KBM-7 (cell line): ENCODE measurements around the gene NPW.

ENCODE experiments used
- DNase-seq: peaks from one replicate; pipeline ENCODE4 v3.0.0-alpha.2; 2015
- in situ Hi-C: fragments of 300-500 bp; cut with MboI; formaldehyde crosslinking; loops from 2 replicates; pipeline ENCODE4 v1.14.3; 2020; ENCODE audit warnings: low sequenced_read_pairs, low pct_unique_long_range_greater_than_20kb, mixed read lengths

Gene NPW

DNA sequence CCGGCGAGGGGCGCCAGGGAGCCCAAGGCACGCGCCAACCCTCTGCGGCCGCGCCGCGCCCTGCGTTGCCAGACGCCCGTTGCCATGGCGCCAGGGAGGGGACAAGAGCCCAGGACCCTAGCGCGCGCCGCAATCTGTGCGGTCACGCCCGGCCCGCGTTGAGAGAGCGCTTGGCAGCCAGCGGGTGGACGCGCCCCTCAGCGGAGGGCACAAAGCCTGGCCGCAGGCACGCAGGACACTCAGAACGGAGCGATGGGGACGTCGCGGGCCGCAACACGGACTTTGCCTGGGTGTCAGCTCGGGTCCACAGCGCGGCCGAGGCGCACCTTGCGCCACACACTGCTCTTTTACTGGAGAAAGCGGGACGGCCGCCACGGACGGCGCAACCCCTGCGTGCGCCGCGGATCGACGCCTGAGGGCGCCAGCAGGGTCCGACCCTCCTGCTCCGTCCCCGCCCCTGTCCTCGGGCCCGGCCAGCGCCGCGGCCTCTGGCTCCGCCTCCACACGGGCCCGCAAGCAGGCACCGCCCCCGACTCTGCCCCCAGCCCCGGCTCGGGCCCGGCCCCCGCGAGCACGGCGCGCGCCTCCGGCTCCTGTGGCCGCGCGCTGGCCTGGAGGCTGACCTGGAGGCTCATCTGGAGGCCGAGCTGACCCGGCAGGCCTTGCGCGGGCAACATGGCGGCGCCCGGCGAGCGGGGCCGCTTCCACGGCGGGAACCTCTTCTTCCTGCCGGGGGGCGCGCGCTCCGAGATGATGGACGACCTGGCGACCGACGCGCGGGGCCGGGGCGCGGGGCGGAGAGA, 35.8 kb upstream of the NPW start, which contains the start of gene GFER:
Gene GFER (plus strand): TSS at position 650 of the 803 bp plus-strand sequence. CDS start 26 bp downstream, at position 676.
- in situ Hi-C loops: no loop called here
- DNase-seq: peak; percentile 88

DNA sequence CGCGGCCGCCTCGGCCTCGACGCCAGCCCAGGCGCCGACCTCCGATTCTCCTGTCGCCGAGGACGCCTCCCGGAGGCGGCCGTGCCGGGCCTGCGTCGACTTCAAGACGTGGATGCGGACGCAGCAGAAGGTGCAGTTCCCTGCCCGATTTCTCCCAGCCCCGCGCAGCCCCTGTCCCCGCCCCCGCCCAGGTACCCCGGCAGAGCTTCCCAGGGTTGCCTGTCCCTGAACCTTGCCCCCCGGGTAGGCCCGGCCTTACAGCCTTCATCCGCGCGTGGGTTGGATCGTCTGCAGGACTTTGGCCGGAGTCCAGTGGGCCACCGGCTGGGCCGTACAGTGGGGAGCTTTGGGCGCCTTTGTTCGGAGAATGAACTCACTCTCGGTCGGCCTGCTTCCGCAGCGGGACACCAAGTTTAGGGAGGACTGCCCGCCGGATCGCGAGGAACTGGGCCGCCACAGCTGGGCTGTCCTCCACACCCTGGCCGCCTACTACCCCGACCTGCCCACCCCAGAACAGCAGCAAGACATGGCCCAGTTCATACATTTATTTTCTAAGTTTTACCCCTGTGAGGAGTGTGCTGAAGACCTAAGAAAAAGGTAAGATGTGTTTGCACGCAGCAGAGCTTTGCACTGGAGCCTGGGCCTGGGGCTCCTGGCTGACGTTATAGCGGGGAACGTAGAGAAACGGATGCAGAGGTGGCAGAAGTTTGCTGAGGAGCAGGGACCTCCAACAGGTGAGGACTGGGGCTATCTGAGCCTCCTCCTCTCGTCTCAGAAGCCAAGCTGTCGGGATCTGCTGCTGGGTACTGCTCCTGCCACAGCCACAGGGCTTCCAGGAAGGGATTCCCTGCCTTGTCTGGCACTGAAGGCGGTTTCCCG, 35.0 kb upstream of the NPW start:
- in situ Hi-C loops: no loop called here
- DNase-seq: no peak

DNA sequence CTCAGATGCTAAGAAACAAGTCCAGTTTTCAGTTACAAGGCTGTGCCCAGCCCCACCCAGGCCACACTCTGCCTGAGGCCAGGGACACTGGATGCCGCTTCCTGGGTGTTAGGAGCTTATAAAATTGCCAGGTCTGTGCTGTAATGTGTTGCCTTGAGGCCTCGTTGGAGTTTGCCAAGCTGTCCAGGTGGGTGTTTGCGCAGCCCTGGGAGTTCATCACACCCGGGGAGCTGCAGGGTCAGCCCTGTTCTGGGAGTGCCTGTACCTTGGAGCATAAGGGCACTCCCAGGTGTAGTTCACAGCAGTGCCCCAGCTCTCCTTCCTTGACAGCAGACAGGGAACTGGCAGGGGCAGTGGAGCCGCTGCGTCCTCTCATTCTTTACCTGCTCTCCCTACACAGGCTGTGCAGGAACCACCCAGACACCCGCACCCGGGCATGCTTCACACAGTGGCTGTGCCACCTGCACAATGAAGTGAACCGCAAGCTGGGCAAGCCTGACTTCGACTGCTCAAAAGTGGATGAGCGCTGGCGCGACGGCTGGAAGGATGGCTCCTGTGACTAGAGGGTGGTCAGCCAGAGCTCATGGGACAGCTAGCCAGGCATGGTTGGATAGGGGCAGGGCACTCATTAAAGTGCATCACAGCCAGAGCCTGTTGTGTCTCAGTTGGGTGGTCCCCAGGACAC, 34.0 kb upstream of the NPW start:
- in situ Hi-C loops: no loop called here
- no peak for DNase-seq

DNA sequence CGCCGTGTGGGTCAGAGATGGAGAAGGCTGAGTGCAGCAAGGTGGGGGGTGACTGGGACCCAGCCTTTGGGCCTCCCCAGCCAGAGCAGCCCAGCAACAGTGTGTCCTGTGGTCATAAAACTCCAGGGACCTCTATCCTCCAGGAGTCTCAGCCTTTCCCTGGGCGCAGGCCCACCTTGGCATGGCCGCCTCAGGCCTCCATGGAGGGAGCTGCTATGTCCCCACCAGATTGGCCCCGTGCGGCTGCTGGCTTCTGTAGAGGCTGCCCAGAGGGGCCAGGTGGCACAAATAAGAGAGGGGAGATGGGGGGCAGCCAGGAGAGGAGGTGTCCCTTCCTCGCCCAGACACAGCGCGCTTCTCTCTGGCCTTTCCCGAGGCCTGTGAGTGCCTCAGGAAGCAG, 32.4 kb upstream of the NPW start:
- in situ Hi-C loops: no loop called here
- DNase-seq: no peak

DNA sequence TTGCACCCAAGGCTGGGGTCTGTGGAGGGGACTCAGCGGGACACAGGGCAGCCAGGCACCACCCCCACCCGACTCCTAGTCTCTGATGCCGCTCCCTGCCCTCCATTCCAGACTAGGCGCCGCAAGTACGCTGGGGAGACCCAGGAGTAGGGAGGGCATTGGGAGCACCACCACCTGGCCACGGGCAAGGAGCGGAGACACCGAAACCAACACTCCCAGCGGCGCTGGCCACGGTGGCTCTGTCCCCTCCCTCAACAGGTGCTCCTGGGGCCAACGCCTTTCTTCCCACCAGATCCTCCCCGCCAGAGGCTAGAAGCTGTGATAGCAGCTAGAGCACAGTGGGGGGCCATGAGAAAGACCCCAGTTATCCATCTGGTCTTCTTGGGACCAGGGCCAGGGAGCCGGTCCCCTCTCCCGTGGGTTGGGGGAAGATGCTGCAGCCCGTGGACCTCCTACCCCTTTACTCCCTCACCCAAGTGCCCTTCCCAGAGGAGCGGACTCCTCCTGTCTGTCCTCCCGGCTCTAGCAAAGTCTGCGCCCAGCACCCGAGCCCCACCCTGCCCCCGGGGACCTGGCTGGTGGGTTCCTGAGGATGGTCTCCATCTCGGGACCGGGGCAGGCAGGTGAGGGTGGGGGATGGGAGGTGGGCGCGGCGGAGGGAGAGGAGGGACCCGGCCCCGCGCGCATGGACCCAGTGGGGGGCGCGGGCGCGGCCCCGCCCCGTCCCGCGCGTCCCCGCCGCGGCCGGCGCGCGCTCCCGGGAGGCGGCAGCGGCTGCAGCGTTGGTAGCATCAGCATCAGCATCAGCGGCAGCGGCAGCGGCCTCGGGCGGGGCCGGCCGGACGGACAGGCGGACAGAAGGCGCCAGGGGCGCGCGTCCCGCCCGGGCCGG, 30.1 kb upstream of the NPW start, which contains the start of gene SYNGR3:
Gene SYNGR3 (plus strand): TSS at position 762 of the 892 bp plus-strand sequence. CDS start 133 bp downstream, outside the sequence.
- DNase-seq: no peak
- in situ Hi-C loops: no loop called here

DNA sequence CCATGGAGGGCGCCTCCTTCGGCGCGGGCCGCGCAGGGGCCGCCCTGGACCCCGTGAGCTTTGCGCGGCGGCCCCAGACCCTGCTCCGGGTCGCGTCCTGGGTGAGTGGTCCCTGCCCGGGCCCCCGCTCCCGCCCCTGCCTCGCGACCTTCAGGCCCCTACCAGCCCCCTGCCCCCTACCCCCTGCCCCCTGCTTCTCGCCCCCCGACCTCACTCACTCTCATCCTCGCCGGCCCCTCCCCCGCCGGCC, 29.6 kb upstream of the NPW start:
- no peak for DNase-seq
- in situ Hi-C loops: no loop called here

DNA sequence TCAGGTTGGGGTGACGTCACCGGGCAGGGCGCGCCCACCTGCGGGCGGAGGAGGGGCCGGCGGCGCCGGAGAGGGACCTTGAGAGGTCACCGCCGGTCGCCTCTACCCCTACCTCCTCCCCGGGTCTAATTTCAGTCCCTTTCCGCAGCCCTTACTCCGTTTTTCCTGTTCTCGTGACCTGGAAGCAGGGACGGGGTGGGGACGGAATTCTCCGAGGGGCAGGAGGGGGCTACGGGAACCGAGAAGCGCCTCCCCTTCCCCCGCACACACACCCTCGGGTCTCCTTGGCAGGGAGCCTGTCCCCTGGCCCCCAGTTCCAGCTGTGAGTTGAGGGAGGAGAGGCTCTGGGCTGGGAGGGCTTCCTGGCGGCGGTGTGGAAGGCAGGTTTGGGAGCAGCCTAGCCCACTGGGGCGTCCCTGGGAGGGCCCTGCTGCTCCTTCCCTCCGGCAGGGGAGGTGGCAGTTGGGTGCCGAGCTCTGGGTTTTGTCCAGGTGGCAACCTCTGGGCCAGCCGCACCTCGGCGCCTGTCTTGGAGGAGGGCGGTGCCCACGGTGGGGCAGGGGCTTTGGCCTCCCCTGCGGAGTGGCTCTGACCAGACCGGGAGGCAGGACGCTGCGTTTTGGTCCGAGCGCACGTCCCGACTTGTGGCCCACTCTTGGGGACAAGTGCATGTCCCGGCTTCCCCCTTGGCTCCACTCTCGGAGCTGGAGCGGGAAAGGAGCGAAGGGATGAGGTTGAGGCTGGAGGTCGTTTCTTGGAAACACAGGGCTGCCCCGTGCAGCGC, 29.0 kb upstream of the NPW start:
- no peak for DNase-seq
- in situ Hi-C loops: no loop called here

DNA sequence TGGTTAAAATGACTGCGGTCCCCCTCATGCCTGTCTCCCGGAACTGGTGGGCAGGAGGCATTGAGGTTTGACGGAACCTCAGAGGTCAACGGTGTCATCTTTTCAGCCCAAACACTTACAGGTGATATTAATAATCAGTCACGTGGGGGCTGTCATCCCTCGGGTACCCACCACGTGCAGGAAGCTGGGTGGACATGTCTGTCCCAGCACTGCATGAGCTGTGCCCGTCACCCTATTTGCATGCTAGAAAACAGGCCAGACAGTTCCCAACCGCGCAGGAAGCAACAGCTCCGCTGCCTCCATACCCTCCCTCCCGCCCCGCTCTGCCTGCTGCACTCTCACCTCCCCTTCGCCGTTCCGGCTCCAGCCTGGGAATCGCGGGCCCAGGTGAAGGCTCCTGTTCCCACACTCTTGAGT, 28.4 kb upstream of the NPW start:
- no peak for DNase-seq
- in situ Hi-C loops: no loop called here

DNA sequence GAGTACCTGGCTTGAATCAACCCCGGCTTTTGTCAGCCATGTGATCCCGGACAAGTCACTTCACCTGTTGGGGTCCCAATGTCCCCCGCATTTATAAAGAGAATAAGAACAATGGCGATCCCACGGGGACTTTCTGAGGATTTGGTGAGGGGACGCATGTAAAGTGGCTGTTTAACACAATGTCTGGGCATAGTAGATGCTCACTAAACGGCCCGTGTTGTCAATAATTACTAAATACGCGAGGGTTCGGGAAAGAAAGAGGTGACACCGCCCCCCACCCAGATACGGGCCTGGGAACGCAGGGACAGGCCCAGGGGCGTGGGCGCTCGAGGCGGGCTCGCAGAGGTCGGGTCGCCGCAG, 28.0 kb upstream of the NPW start:
- in situ Hi-C loops: no loop called here

DNA sequence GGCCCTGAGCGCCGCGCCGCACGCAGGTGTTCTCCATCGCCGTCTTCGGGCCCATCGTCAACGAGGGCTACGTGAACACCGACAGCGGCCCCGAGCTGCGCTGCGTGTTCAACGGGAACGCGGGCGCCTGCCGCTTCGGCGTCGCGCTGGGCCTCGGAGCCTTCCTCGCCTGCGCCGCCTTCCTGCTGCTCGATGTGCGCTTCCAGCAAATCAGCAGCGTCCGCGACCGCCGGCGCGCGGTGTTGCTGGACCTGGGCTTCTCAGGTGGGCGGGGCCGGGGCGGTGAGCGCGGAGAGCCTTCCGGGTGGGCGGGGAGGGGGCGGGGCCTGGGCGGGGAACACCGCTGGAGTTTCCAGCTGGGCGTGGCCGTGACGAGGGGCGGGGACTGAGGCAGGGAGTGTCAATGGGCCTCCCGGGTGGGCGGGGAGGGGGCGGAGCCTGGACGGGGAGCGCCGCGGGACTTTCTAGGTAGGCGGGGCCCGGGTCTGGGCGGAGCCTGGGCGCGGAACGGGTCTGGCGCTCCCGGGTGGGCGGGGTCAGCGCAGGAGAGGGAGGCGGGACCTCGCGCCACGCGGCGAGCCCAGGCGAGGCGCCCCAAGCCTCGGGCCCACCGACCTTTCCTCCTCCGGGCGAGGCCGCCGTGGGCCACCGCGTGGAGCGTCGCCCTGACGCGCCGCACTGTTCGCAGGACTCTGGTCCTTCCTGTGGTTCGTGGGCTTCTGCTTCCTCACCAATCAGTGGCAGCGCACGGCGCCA, 27.5 kb upstream of the NPW start:
- in situ Hi-C loops: no loop called here
- DNase-seq: no peak

More for the DNA sequence above, 28.0 kb upstream of the NPW start:
- no peak for DNase-seq

DNA sequence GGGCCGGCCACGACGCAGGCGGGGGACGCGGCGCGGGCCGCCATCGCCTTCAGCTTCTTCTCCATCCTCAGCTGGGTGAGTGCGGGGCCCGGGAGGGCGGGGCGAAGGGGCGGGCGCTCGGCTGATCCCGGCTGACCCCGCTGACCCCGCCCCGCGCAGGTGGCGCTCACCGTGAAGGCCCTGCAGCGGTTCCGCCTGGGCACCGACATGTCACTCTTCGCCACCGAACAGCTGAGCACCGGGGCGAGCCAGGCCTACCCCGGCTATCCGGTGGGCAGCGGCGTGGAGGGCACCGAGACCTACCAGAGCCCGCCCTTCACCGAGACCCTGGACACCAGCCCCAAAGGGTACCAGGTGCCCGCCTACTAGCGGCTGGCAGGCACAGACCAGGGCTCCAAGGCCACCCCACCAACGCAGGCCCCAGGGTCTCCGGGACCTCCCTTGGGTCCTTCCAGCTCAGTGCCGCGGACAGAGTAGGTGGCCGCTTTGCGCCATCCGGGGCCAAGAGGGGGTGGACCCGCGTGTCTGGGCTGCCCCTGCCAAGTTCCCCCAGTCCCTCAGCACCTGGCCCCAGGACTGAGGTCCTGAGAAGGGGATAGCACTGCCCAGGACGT, 26.8 kb upstream of the NPW start:
- in situ Hi-C loops: no loop called here
- DNase-seq: no peak

DNA sequence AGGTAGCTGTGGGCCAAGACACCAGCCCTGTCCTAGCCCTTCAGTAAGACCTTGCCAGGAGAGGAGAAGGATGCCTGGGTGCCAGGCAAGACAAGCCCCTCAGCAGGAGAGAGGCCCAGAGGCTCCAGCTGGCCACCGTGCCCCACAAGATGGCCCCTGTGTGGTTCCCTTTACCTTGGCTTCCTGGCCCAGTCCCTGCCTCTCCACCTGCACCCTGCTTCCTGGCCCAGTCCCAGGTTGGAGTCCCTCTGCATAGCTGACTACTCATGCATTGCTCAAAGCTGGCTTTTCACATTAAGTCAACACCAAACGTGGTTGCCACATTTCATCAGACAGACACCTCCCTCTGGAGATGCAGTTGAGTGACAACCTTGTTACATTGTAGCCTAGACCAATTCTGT, 25.9 kb upstream of the NPW start:
- no peak for DNase-seq
- in situ Hi-C loops: no loop called here

DNA sequence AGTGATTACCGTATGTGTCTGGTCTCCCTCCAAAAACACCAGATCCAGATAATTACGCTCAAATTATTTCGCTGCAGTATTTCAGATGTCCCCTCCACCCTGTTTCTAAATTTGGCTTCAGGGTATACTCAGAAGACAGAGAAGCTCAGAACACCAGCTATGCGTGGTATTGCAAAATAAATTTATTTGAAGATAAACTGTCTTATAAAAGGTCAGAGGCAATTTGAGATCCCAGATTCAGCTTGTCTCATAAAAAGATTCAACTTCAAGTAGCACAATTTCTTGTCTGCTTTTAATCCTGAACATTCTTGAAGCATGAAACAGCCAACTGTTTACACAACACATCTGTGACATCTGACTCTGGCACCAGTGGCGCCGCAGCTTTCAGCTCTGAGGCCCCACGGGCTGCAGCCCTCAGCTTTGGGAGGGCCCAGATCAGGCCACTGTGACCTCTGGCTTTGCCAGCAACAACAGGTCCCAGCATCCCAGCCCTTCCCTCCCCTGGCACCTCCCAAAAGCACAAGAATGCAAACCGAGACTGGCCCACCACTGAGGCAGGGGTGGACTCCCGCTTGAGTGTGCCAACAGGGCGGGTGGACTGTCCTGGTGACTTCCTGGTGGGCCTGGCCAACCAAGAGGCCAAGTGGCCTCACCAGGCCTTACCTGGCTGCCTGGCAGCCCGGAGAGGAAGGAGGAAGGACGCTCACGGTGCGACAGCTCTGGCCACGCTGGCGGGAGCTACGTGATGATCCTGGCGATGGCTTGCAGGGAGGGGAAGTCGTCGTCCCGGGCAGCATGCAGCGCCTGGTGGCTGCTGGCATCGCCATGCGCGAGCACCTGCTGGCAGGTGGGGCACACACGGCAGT, 21.9 kb upstream of the NPW start:
- in situ Hi-C loops: no loop called here
- DNase-seq: no peak

DNA sequence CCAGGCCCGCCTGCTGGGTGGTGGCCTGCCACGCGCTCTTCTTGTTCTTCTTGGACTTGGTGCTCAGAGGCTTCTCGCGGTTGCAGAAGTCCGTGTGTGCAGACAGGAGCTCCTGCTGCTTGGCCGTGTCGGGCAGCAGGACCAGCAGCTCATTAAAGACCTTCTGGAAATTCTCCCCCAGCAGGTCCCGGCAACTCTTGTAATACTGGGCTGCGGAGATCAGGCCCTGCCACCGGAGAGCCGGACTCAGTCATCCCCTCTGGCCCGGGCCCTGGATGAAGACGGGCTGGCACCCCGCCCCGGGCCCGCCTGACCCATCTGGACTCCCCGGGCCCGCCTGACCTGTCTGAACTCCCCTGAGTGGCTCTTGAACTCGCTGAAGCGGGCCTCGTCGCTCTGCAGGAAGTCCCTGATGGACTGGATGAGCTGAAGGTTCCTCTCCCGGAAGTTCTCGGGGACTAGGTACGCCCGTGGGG, 21.2 kb upstream of the NPW start:
- no peak for DNase-seq
- in situ Hi-C loops: no loop called here

DNA sequence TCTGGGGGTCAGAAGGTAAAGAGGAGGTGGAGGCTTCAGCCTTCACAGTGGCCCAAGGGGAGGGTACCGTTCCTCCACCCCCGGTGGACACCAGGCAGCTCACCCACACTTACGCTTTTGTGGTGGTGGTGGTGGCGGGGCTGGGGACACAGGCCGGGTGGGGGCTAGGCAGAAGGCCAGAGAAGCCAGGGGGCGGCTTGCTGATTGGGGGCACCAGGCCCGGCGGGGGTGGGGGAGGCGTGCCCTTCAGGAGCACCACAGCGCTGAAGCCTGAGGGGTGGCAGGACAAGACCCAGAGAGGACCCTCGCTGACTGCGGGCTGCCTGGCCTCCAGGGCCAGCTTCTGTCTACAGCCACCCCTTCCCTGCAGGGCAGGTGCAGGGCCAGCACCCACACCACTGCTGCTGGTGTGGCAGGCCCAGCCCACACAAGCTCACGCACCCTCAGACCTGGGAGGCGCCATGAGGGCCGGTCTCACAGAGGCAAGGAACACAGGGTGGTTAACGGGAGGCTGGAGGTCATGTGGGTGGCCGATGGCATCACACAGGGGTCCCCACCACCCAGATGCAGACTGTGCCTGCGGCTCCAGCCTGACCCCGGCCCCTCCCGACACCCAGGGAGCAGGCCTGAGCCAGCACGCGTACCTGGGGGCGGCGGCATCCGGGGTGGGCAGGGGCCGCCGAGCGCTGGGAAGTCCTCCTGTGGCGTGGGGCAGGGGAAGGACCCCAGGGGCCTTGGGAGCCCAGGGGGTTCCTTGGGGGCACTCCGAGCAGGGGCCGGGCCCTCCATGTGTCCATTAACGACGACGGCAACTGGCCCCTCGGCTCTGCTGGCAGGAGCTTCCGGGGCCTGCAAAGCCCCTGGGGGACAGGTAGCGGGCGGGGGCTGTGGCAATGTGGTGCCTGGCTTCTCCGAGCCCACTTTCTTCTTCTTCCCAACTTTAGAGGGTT, 20.5 kb upstream of the NPW start:
- in situ Hi-C loops: no loop called here
- DNase-seq: no peak
